GM23338 (cell line): ENCODE data around the gene ZFP42. TPM values are rescaled to one million over a fixed set of nuclear protein-coding genes. Genes with fewer than 3 reads are reported as not detected.

Experiments used
- ATAC-seq: fragments of 200-7000 bp; cut with Tn5 transposase; 3 replicates; pipeline ENCODE4 v1.9.1; 2020
- DNase-seq: peaks from one replicate; pipeline ENCODE4 v3.0.0-alpha.2; 2015; ENCODE audit warnings: low spot score
- H2AFZ ChIP-seq: fragments of 200-600 bp; sonication (generic); 2 replicates; pipeline ENCODE4 v1.8.0; 2016; ENCODE audit warnings: antibody characterized with exemption, mild to moderate bottlenecking, moderate library complexity
- H3F3A ChIP-seq: fragments of 200-600 bp; sonication (generic); replicated peaks from 2 replicates; pipeline ENCODE4 v1.8.0; 2017; ENCODE audit warnings: antibody characterized with exemption, mixed run types, low read depth
- H3K27ac ChIP-seq: fragments of 200-600 bp; sonication (generic); 2 replicates; pipeline ENCODE4 v1.6.1; 2016; ENCODE audit warnings: low read depth
- H3K27me3 ChIP-seq: fragments of 200-600 bp; sonication (generic); 2 replicates; pipeline ENCODE4 v1.8.0; 2016; ENCODE audit warnings: mild to moderate bottlenecking, mixed run types, moderate library complexity; ENCODE audit not compliant: insufficient read depth
- H3K36me3 ChIP-seq: fragments of 200-600 bp; sonication (generic); 2 replicates; pipeline ENCODE4 v1.8.0; 2016; ENCODE audit warnings: mild to moderate bottlenecking; ENCODE audit not compliant: insufficient read depth
- H3K4me1 ChIP-seq: fragments of 200-600 bp; sonication (generic); 2 replicates; pipeline ENCODE4 v1.8.0; 2016; ENCODE audit warnings: mild to moderate bottlenecking, moderate library complexity; ENCODE audit not compliant: insufficient read depth
- H3K4me2 ChIP-seq: fragments of 200-600 bp; sonication (generic); 2 replicates; pipeline ENCODE4 v1.7.1; 2017; ENCODE audit warnings: mixed run types
- H3K4me3 ChIP-seq: fragments of 200-600 bp; sonication (generic); 2 replicates; pipeline ENCODE4 v1.6.1; 2016; ENCODE audit warnings: mixed run types
- H3K79me2 ChIP-seq: fragments of 200-600 bp; sonication (generic); replicated peaks from 2 replicates; pipeline ENCODE4 v1.8.0; 2017; ENCODE audit warnings: mild to moderate bottlenecking; ENCODE audit not compliant: insufficient read depth
- H3K9me2 ChIP-seq: fragments of 200-600 bp; sonication (generic); 2 replicates; pipeline ENCODE4 v1.8.0; 2017; ENCODE audit not compliant: insufficient read depth
- H4K20me1 ChIP-seq: fragments of 200-600 bp; sonication (generic); replicated peaks from 2 replicates; pipeline ENCODE4 v1.8.0; 2017; ENCODE audit warnings: mild to moderate bottlenecking; ENCODE audit not compliant: insufficient read depth
- H3K27ac Mint-ChIP-seq: 2 replicates; pipeline ENCODE4 v1.8.0; 2020; ENCODE audit warnings: inconsistent platforms, mild to moderate bottlenecking, moderate library complexity, mixed read lengths
- H3K27me3 Mint-ChIP-seq: 3 replicates; pipeline ENCODE4 v1.8.0; 2022; ENCODE audit warnings: low read depth, mild to moderate bottlenecking, moderate library complexity, mixed read lengths, inconsistent platforms; ENCODE audit not compliant: insufficient read depth, poor library complexity
- H3K36me3 Mint-ChIP-seq: 3 replicates; pipeline ENCODE4 v1.8.0; 2021; ENCODE audit warnings: low read depth, mild to moderate bottlenecking, inconsistent platforms, moderate library complexity, mixed read lengths
- H3K4me1 Mint-ChIP-seq: 3 replicates; pipeline ENCODE4 v1.8.0; 2020; ENCODE audit warnings: mild to moderate bottlenecking, inconsistent platforms, mixed read lengths
- H3K4me3 Mint-ChIP-seq: 3 replicates; pipeline ENCODE4 v1.8.0; 2021; ENCODE audit warnings: moderate library complexity, mild to moderate bottlenecking, inconsistent platforms, mixed read lengths
- H3K9me3 Mint-ChIP-seq: 3 replicates; pipeline ENCODE4 v1.8.0; 2020; ENCODE audit warnings: moderate library complexity, mild to moderate bottlenecking, inconsistent platforms, mixed read lengths
- CREB1 ChIP-seq: fragments of 250-450 bp; sonication (Bioruptor Pico); IDR thresholded peaks from 2 replicates; pipeline ENCODE4 v1.5.0; 2020; ENCODE audit warnings: low read depth, mild to moderate bottlenecking, moderate library complexity
- CTCF ChIP-seq, 2 experiments: fragments of 200-600 bp in 1 of 2; sonication (generic) in 1 of 2; conservative IDR thresholded peaks; 2 replicates each; pipeline versions ENCODE4 v1.5.1 to v1.6.1; 2016 to 2017; ENCODE audit warnings: antibody characterized with exemption in 2 of 2, low read depth in 2 of 2, mild to moderate bottlenecking in 2 of 2, moderate library complexity in 1 of 2
- EZH2phosphoT487 ChIP-seq: fragments of 200-600 bp; sonication (generic); IDR thresholded peaks from one replicate; pipeline ENCODE4 v1.8.1; 2018; ENCODE audit warnings: antibody characterized with exemption; ENCODE audit not compliant: unreplicated experiment
- STAT1 ChIP-seq: IDR thresholded peaks from one replicate; pipeline ENCODE4 v1.6.1; 2016; ENCODE audit warnings: antibody characterized with exemption; ENCODE audit not compliant: unreplicated experiment
- ZNF462 ChIP-seq: fragments of 250-450 bp; sonication (Bioruptor Pico); IDR thresholded peaks from 2 replicates; pipeline ENCODE4 v1.5.0; 2020; ENCODE audit warnings: mild to moderate bottlenecking, moderate library complexity
- polyA plus RNA-seq: library from polyadenylated mRNA; unstranded; fragments of >200 nt; fragmentation: Nextera tagmentation; extraction: Ambion mirVana; gene quantifications from 2 replicates; pipeline ENCODE4 v1.2.1, GENCODE V29; 2016
- total RNA-seq: library from RNA; depleted of rRNA; stranded (reverse); fragments of >200 nt; shearing (Covaris generic); gene quantifications from 2 replicates; pipeline ENCODE4 v1.2.3, GENCODE V29; 2014

Gene ZFP42
- total and polyA plus RNA-seq, 2 experiments from 2014 or later: 70.0 to 111 TPM

- Histone ChIP-seq H3K9me2 (no peaks in the 10 kb centered on the region), H3K4me3 (no peak overlapping the region), H3K27ac (no peak overlapping the region), H3K79me2 (no peaks in the 10 kb centered on the region), H3K36me3 (no peaks in the 10 kb centered on the region), H3K4me1 (peaks cover 13% of the 10 kb centered on the region), H3F3A (0 out of 2 replicates have a peak, but pooled peaks cover 3% of the 10 kb centered on the region), H2AFZ (no peak overlapping the region), H4K20me1 (no peaks in the 10 kb centered on the region), H3K27me3 (no peaks in the 10 kb centered on the region), H3K4me2 (no peak overlapping the region)
- no peak for DNase-seq
- Mint-ChIP-seq H3K4me1 (peaks cover 29% of the 10 kb centered on the region), H3K27me3 (peaks cover 16% of the 10 kb centered on the region), H3K36me3 (0 out of 3 replicates have a peak, but pooled peaks cover 4% of the 10 kb centered on the region), H3K9me3 (no peaks in the 10 kb centered on the region; the same call in 2 of the 3 replicates), H3K4me3 (no peak overlapping the region), H3K27ac (no peak overlapping the region)
- TF ChIP-seq CREB1 (CRISPR knock-in tag): no peak
- TF ChIP-seq ZNF462: no peak
- TF ChIP-seq EZH2phosphoT487: no peak
- TF ChIP-seq STAT1: no peak
- no peak for TF ChIP-seq CTCF (conservative IDR thresholded peaks at IDR 0.05; ENCODE audit: low read depth in 2 of 2)
- no peak for ATAC-seq
Observed at GRCh38 chr4:188037003-188037713, 41.6 kb downstream of the ZFP42 start.
